HepG2 (cell line): Measurements from ENCODE around the gene SRCAP. TPM values are rescaled to one million over a fixed set of nuclear protein-coding genes. Genes with fewer than 3 reads are reported as not detected.

ENCODE experiments used
- BRD4 ChIP-seq: sonication (generic); formaldehyde crosslinking; IDR thresholded peaks from 2 replicates; pipeline ENCODE4 v1.4.0; 2020; ENCODE audit warnings: missing genetic modification reagents
- ELK4 ChIP-seq: sonication (generic); formaldehyde crosslinking; IDR thresholded peaks from 2 replicates; pipeline ENCODE4 v1.9.0; 2021; ENCODE audit warnings: missing genetic modification reagents, borderline replicate concordance
- HES4 ChIP-seq: sonication (generic); formaldehyde crosslinking; IDR thresholded peaks from 2 replicates; pipeline ENCODE4 v1.9.0; 2021; ENCODE audit warnings: mild to moderate bottlenecking, missing genetic modification reagents, borderline replicate concordance
- HIC2 ChIP-seq: sonication (generic); formaldehyde crosslinking; IDR thresholded peaks from 2 replicates; pipeline ENCODE4 v1.9.0; 2022; ENCODE audit warnings: low read depth, missing genetic modification reagents
- HNRNPH1 ChIP-seq: fragments of 200-400 bp; formaldehyde crosslinking; optimal IDR thresholded peaks from 2 replicates; pipeline ENCODE3; 2017; ENCODE audit warnings: mild to moderate bottlenecking, low read depth, low read length
- HOXA7 ChIP-seq: sonication (generic); formaldehyde crosslinking; IDR thresholded peaks from 2 replicates; pipeline ENCODE4 v1.8.1; 2022; ENCODE audit warnings: mild to moderate bottlenecking, missing genetic modification reagents, moderate library complexity
- JARID2 ChIP-seq: sonication (generic); formaldehyde crosslinking; IDR thresholded peaks from 2 replicates; pipeline ENCODE4 v1.8.1; 2023; ENCODE audit warnings: missing genetic modification reagents, inconsistent platforms; ENCODE audit not compliant: insufficient replicate concordance
- MAX ChIP-seq: IDR thresholded peaks from 2 replicates; pipeline ENCODE4 v1.6.1; 2012; ENCODE audit warnings: inconsistent platforms
- NKX3-1 ChIP-seq: sonication (generic); formaldehyde crosslinking; IDR thresholded peaks from 2 replicates; pipeline ENCODE4 v1.5.0; 2020; ENCODE audit warnings: missing genetic modification reagents
- PATZ1 ChIP-seq: sonication (generic); formaldehyde crosslinking; IDR thresholded peaks from 2 replicates; pipeline ENCODE4 v1.4.0; 2020; ENCODE audit warnings: missing genetic modification reagents
- POLR2A ChIP-seq, 2 experiments: IDR thresholded peaks; 2 replicates each; pipeline ENCODE4 v1.6.1; 2011; ENCODE audit warnings: low read depth in 2 of 2, low read length in 2 of 2, mild to moderate bottlenecking in 1 of 2, moderate library complexity in 1 of 2; ENCODE audit not compliant: insufficient read depth in 1 of 2
- RAD21 ChIP-seq: fragments of 450-650 bp; formaldehyde crosslinking; IDR thresholded peaks from 2 replicates; pipeline ENCODE4 v1.5.0; 2020; ENCODE audit warnings: mild to moderate bottlenecking
- SNAI1 ChIP-seq: sonication (generic); formaldehyde crosslinking; IDR thresholded peaks from 2 replicates; pipeline ENCODE4 v1.5.0; 2020; ENCODE audit warnings: mild to moderate bottlenecking, missing genetic modification reagents, borderline replicate concordance
- SP1 ChIP-seq, 2 experiments: fragments of 450-650 bp in 1 of 2; sonication (generic) in 1 of 2; formaldehyde crosslinking in 1 of 2; IDR thresholded peaks; 2 replicates each; pipeline versions ENCODE4 v1.4.0 to v1.6.1; 2016 to 2020; ENCODE audit warnings: missing genetic modification reagents in 1 of 2
- TEAD3 ChIP-seq: optimal IDR thresholded peaks from 2 replicates; pipeline ENCODE3; 2016; ENCODE audit warnings: borderline replicate concordance
- ZNF20 ChIP-seq: sonication (generic); formaldehyde crosslinking; IDR thresholded peaks from 2 replicates; pipeline ENCODE4 v1.4.0; 2020; ENCODE audit warnings: mild to moderate bottlenecking, moderate library complexity, missing genetic modification reagents
- ZNF274 ChIP-seq: sonication (generic); formaldehyde crosslinking; IDR thresholded peaks from 2 replicates; pipeline ENCODE4 v1.5.1; 2020; ENCODE audit warnings: mild to moderate bottlenecking, missing genetic modification reagents
- ZNF687 ChIP-seq: sonication (generic); formaldehyde crosslinking; IDR thresholded peaks from 2 replicates; pipeline ENCODE4 v1.5.1; 2020; ENCODE audit warnings: mild to moderate bottlenecking, missing genetic modification reagents, moderate library complexity
- ZNF773 ChIP-seq: sonication (generic); formaldehyde crosslinking; IDR thresholded peaks from 2 replicates; pipeline ENCODE4 v1.4.0; 2020; ENCODE audit warnings: missing genetic modification reagents, borderline replicate concordance
- polyA plus RNA-seq, 8 experiments: library from polyadenylated mRNA; depleted of rRNA in 3 of 8; stranded (reverse) in 7 of 8; unstranded in 1 of 8; fragments of >200 nt; fragmentation: Illumina TruSeq in 4 of 8; extraction: Trizol in 4 of 8; gene quantifications; 2 replicates each; pipeline versions ENCODE4 v1.2.1 to v1.2.3, GENCODE V29; 2011 to 2016; ENCODE audit warnings: low read depth in 4 of 8, missing spikeins in 1 of 8, mixed read lengths in 1 of 8; ENCODE audit not compliant: insufficient read depth in 1 of 8
- total RNA-seq, 5 experiments: library from RNA; depleted of rRNA; stranded (reverse); fragments of >200 nt; fragmentation: Illumina TruSeq; extraction: Trizol; gene quantifications; 2 replicates each; pipeline ENCODE4 v1.2.3, GENCODE V29; 2016; ENCODE audit warnings: low read depth in 1 of 5

SRCAP gene
- total and polyA plus RNA-seq, 2 of the 13 experiments (the other 11 are each of a cell fraction or from before 2014, with no cell fraction given) = 4.9 to 9.0 TPM

- peak; percentile 50; the same call in 1 of the 2 replicates for TF ChIP-seq PATZ1
- peak; percentile 83; the same call in 1 of the 2 replicates for TF ChIP-seq ZNF773 (CRISPR knock-in tag)
- peak; percentile 51; the same call in 1 of the 2 replicates for TF ChIP-seq HIC2 (CRISPR knock-in tag)
- TF ChIP-seq TEAD3 (CRISPR knock-in tag) = peak; percentile 50
- TF ChIP-seq MAX = peak; percentile 79
- peak; percentile 29 to 41; a peak in 3 of 4 replicates for TF ChIP-seq POLR2A (IDR thresholded peaks at IDR 0.05; ENCODE audit: insufficient read depth in 1 of 2, low read depth in 2 of 2, low read length in 2 of 2)
- no peak for TF ChIP-seq ZNF274
- peak; percentile 16 for TF ChIP-seq HNRNPH1
- TF ChIP-seq SNAI1 (CRISPR knock-in tag) = peak; percentile 55; the same call in 1 of the 2 replicates
- 0 out of 2 replicates have a peak, but pooled peaks have one; percentile 0 for TF ChIP-seq ZNF20 (CRISPR knock-in tag)
- 0 out of 2 replicates have a peak, but pooled peaks have one; percentile 55 for TF ChIP-seq BRD4
- TF ChIP-seq HES4 (CRISPR knock-in tag) = peak; percentile 80; the same call in 1 of the 2 replicates
- peak; percentile 61 for TF ChIP-seq ZNF687
- peak; percentile 70; the same call in 1 of the 2 replicates for TF ChIP-seq HOXA7 (CRISPR knock-in tag)
- TF ChIP-seq ELK4 (CRISPR knock-in tag) = 0 out of 2 replicates have a peak, but pooled peaks have one; percentile 48
- peak; percentile 58 for TF ChIP-seq RAD21 (CRISPR knock-in tag)
- TF ChIP-seq JARID2 (CRISPR knock-in tag) = peak; percentile 39
- TF ChIP-seq SP1 (IDR thresholded peaks at IDR 0.05) = no peak
- peak; percentile 26; the same call in 1 of the 2 replicates for TF ChIP-seq SP1 (CRISPR knock-in tag; IDR thresholded peaks at IDR 0.05)
- TF ChIP-seq NKX3-1 (CRISPR knock-in tag) = 0 out of 2 replicates have a peak, but pooled peaks have one; percentile 31
Measured at GRCh38 chr16:30786115-30786935, 87.4 kb downstream of the SRCAP start (continued).
